Vagina (tissue), 2 donors: Measurements from ENCODE around the gene TBCC. TPM values are rescaled to one million over a fixed set of nuclear protein-coding genes. Genes with fewer than 3 reads are reported as not detected.

Experiments
- DNase-seq, 2 donors: peaks; one replicate each; pipeline ENCODE4 v3.0.0-alpha.2; 2017; ENCODE audit errors: extremely low spot score in 2 of 2
- H3K27ac ChIP-seq: fragments of 200-600 bp; sonication (generic); one replicate; pipeline ENCODE4 v1.5.1; 2019
- H3K27me3 ChIP-seq: fragments of 200-600 bp; sonication (generic); one replicate; pipeline ENCODE4 v1.5.1; 2019
- H3K36me3 ChIP-seq, 2 donors: fragments of 200-600 bp; sonication (generic); one replicate each; pipeline ENCODE4 v1.5.1; 2017 to 2019
- H3K4me1 ChIP-seq: fragments of 200-600 bp; sonication (generic); one replicate; pipeline ENCODE4 v1.5.1; 2019
- H3K4me3 ChIP-seq, 2 donors: fragments of 200-600 bp; sonication (generic); 1 replicate in 1 of 2; 2 replicates in 1 of 2; pipeline ENCODE4 v1.5.1; 2016 to 2019
- H3K9me3 ChIP-seq: fragments of 200-600 bp; sonication (generic); one replicate; pipeline ENCODE4 v1.5.1; 2019
- POLR2A ChIP-seq, 2 donors: fragments of 450-650 bp; IDR thresholded peaks; one replicate each; pipeline ENCODE4 v1.6.1; 2017; ENCODE audit warnings: antibody characterized with exemption in 2 of 2, mild to moderate bottlenecking in 2 of 2, moderate library complexity in 2 of 2
- POLR2AphosphoS5 ChIP-seq, 2 donors: sonication (generic); formaldehyde crosslinking; IDR thresholded peaks; one replicate each; pipeline ENCODE4 v1.9.0; 2017; ENCODE audit warnings: antibody characterized with exemption in 2 of 2, mild to moderate bottlenecking in 2 of 2, low read depth in 1 of 2; ENCODE audit not compliant: insufficient read depth in 1 of 2
- intact Hi-C: fragments of 100-400 bp; cut with DNase I; formaldehyde crosslinking; loops from one replicate; pipeline ENCODE4 v1.15.1; 2023
- total RNA-seq: library from RNA; depleted of rRNA; stranded (reverse); fragments of >200 nt; gene quantifications from one replicate; pipeline ENCODE4 v1.2.3, GENCODE V29; 2016
- TF ChIP-seq, protein P1 (sequence below), 3 experiments: fragments of 450-650 bp in 2 of 3; fragments of 200-600 bp in 1 of 3; sonication (generic) in 1 of 3; IDR thresholded peaks; one replicate each; pipeline ENCODE4 v1.5.1; 2017 to 2019; ENCODE audit warnings: antibody characterized with exemption in 3 of 3, mild to moderate bottlenecking in 2 of 3, moderate library complexity in 2 of 3

Gene TBCC
- total RNA-seq, 1 donor from 2014 or later: 16.7 TPM

DNA sequence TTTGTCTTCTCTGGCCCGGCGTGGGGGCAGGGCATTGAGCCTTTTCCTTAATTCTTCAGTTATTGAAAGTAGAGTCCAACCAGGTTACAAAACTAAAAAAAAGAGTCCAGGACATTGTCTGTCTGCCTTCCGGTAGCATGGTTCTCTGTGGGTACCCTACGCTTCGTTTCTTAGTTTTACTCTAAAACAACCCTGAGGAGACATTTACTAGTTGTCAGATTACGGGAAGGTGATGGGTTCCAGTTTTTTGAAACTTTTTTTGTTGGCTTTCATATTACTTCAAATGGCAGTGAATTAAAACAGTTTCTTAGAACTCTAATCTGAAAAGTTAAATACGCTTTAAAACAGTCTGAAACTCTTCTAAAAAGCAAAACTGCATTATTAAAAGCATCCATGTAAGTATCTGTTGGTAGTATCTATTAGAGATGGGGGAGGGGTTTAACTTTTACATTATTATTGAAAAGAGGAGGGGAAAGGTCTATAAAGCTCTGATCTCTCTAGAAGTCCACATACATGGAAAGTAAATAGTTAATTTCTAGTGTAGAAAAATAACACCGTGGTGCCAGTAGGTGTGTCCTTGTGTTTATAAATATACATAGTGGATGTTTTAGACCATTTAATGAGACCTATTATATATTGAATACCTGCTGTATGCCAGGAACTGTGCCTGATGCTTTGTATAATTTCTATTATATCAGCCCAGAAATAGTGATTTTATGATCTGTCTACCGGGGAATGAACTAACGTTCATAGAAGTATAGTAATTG, 38.2 kb upstream of the TBCC start:
- TF ChIP-seq, protein P1, sequence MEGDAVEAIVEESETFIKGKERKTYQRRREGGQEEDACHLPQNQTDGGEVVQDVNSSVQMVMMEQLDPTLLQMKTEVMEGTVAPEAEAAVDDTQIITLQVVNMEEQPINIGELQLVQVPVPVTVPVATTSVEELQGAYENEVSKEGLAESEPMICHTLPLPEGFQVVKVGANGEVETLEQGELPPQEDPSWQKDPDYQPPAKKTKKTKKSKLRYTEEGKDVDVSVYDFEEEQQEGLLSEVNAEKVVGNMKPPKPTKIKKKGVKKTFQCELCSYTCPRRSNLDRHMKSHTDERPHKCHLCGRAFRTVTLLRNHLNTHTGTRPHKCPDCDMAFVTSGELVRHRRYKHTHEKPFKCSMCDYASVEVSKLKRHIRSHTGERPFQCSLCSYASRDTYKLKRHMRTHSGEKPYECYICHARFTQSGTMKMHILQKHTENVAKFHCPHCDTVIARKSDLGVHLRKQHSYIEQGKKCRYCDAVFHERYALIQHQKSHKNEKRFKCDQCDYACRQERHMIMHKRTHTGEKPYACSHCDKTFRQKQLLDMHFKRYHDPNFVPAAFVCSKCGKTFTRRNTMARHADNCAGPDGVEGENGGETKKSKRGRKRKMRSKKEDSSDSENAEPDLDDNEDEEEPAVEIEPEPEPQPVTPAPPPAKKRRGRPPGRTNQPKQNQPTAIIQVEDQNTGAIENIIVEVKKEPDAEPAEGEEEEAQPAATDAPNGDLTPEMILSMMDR (IDR thresholded peaks at IDR 0.05): no peak
- peak in 1 of 2 donors; percentile 3 for TF ChIP-seq POLR2AphosphoS5 (IDR thresholded peaks at IDR 0.05; ENCODE audit: insufficient read depth in 1 of 2, low read depth in 1 of 2)
- no peak for TF ChIP-seq POLR2A (IDR thresholded peaks at IDR 0.05)
- no peak for DNase-seq
- intact Hi-C loops: loop anchor here (2.0 to 5.0 kb wide), 2 partner anchors 37 to 98 kb away; partner anchors contain the start of gene TBCC
- peaks cover 51% of the 10 kb centered on the region for H3K4me1 ChIP-seq
- H3K27ac ChIP-seq: peak overlapping the region; percentile 100
- no peaks in the 10 kb centered on the region for H3K27me3 ChIP-seq
- H3K4me3 ChIP-seq: peak overlapping the region; percentile 72 to 96
- H3K9me3 ChIP-seq: no peaks in the 10 kb centered on the region
- H3K36me3 ChIP-seq: no peaks in the 10 kb centered on the region

DNA sequence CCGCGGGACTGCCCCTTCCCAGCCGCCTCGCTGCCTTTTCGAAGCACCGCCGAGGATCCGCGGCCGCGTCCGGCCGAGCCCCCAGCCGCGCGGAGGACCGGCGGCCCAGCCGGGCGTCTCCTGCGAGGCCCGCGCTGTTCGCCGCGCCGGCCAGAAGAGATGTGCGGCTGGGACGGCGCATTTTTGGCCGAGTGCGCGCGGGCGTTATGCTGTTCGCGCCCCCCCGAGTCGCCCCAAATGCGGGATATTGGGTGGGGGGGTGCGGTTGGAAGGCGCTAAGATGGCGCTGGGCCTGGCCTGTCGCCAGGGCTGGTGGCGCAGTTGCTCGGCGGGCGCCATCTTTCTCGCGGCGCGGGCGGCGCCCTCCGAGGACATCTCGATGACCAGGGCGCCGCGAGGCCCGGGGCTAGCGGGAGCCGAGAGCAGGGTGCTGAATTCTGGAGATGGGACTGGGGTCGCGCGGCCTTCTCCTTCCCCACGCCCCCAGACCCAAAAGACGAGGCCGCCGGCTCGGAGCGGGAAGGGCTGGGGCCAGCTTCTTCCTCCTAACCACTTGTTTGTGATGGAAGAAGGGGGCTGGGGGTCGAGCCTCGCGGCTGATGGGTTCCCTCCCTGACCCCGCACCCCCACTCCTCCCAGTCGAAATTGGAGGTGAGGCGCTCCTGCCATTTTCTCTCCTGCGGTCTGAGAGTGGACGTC, 37.4 kb upstream of the TBCC start:
- no peak for DNase-seq
- peak overlapping the region; percentile 100 for H3K27ac ChIP-seq
- no peaks in the 10 kb centered on the region for H3K27me3 ChIP-seq
- intact Hi-C loops: loop anchor here (2.0 to 5.0 kb wide), 2 partner anchors 37 to 99 kb away; partner anchors contain the start of gene TBCC
- H3K9me3 ChIP-seq: no peaks in the 10 kb centered on the region
- TF ChIP-seq, protein P1 (IDR thresholded peaks at IDR 0.05): no peak
- peak in 1 of 2 donors; percentile 40 for TF ChIP-seq POLR2A (IDR thresholded peaks at IDR 0.05)
- TF ChIP-seq POLR2AphosphoS5 (IDR thresholded peaks at IDR 0.05; ENCODE audit: insufficient read depth in 1 of 2, low read depth in 1 of 2): peak in 1 of 2 donors; percentile 94
- H3K4me3 ChIP-seq: peak overlapping the region; percentile 72 to 96
- H3K36me3 ChIP-seq: no peaks in the 10 kb centered on the region
- H3K4me1 ChIP-seq: peaks cover 43% of the 10 kb centered on the region

DNA sequence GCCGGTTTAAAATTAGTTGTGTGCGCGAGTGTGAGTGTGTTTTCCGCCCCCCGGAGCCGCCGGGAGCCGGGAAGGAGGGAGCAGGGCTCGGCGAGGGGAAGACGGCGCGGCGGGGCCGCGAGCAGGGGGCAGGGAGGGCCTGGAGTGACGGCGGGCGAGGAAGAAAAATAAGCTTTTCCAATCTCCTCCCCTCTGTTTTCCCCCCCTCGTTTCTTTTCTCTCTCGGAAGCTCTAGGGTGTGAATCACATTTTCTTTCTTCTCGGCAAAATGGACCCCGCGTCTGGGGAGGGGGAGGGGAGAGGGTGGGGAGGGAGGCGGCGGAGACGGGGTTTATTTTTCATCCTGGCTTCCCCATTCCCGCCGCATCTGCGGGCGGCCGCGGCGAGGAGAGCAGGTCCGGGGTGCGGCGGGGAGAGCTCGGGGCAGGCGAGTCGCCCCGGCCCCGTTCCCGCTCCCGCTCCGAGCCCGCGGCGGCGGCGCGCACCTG, 36.8 kb upstream of the TBCC start:
- no peaks in the 10 kb centered on the region for H3K36me3 ChIP-seq
- peaks cover 41% of the 10 kb centered on the region for H3K4me1 ChIP-seq
- peak overlapping the region; percentile 100 for H3K27ac ChIP-seq
- no peaks in the 10 kb centered on the region for H3K27me3 ChIP-seq
- intact Hi-C loops: loop anchor here (2.0 to 5.0 kb wide), 2 partner anchors 36 to 100 kb away; partner anchors contain the start of gene TBCC
- no peaks in the 10 kb centered on the region for H3K9me3 ChIP-seq
- peak overlapping the region; percentile 72 to 96 for H3K4me3 ChIP-seq
- TF ChIP-seq POLR2A (IDR thresholded peaks at IDR 0.05) (peak in 1 of 2 donors; percentile 39), POLR2AphosphoS5 (IDR thresholded peaks at IDR 0.05; ENCODE audit: insufficient read depth in 1 of 2, low read depth in 1 of 2) (peak; percentile 9 to 85)
- TF ChIP-seq, protein P1 (IDR thresholded peaks at IDR 0.05): no peak
- no peak for DNase-seq

DNA sequence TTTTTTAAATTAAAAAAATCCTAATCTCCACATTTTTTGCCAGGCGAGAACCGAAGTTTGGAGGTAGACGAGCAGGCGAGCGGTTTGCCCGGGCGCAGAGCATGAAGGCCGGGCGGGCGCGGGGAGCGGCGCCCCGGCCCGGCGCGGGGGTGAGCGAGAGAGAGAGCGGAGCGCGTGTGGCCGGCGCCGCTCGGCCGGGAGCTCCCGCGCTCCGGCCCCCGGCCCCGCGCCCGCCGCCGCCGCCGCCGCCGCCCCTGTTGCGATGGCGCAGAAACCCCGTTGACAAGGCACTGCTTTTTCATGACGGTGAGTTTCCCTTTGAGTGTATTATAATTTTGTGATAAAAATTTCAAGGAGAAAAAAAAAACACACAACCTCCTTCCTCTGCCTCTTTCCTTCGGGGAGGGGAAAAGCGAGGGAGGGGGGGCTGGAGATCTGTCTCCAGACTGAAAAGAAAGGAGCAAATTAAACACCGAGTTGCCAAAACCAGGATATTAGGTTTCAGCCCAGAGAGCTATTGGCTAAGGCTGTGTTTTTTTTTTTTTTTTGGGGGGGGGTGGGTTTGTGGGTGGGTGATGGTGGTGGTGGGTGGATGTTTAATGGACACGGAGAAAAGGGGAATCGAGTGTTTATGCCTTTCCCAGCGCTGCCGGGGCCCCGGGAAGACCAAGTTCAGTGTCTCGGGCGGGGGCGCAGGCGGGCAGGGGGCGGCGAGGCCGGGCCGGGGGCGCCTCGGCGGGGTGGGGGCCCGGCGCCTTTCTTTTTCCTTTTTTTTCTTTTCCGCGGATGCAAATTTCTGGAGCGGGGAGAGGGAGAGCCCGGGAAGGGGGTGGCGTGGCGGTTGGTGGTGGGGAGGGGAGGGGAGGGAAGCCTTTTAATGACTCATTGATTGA, 36.1 kb upstream of the TBCC start, which contains the start of gene BICRAL:
Gene BICRAL (plus strand): TSS at position 257 of the 893 bp plus-strand sequence. CDS start 39,971 bp downstream, outside the sequence.
- H3K9me3 ChIP-seq: no peaks in the 10 kb centered on the region
- H3K27ac ChIP-seq: peak within 1 kb of the TSS; percentile 100
- H3K36me3 ChIP-seq: no peaks in the 10 kb centered on the region
- DNase-seq: no peak
- peaks cover 42% of the 10 kb centered on the region for H3K4me1 ChIP-seq
- intact Hi-C loops: loop anchor here (2.0 to 5.0 kb wide), 2 partner anchors 35 to 100 kb away; partner anchors contain the start of gene TBCC
- no peaks in the 10 kb centered on the region for H3K27me3 ChIP-seq
- H3K4me3 ChIP-seq: peak within 1 kb of the TSS; percentile 72 to 96
- no peak for TF ChIP-seq POLR2AphosphoS5 (IDR thresholded peaks at IDR 0.05; ENCODE audit: insufficient read depth in 1 of 2, low read depth in 1 of 2)
- TF ChIP-seq, protein P1 (IDR thresholded peaks at IDR 0.05): no peak
- TF ChIP-seq POLR2A (IDR thresholded peaks at IDR 0.05): no peak
